ENCODE measurements around the gene FANCC. TPM values are rescaled to one million over a fixed set of nuclear protein-coding genes. Genes with fewer than 3 reads are reported as not detected.

The FANCC gene
- total and polyA plus RNA-seq, 2 of the 13 experiments (the other 11 are each of a cell fraction or from before 2014, with no cell fraction given) = 7.4 to 8.6 TPM

- no peak for TF ChIP-seq ZNF251 (CRISPR knock-in tag; IDR thresholded peaks at IDR 0.05)
- TF ChIP-seq ZNF24 (IDR thresholded peaks at IDR 0.05) = no peak
- peak; percentile 63; the same call in 1 of the 2 replicates for TF ChIP-seq ZBTB38 (CRISPR knock-in tag; IDR thresholded peaks at IDR 0.05)
- TF ChIP-seq, protein P1, sequence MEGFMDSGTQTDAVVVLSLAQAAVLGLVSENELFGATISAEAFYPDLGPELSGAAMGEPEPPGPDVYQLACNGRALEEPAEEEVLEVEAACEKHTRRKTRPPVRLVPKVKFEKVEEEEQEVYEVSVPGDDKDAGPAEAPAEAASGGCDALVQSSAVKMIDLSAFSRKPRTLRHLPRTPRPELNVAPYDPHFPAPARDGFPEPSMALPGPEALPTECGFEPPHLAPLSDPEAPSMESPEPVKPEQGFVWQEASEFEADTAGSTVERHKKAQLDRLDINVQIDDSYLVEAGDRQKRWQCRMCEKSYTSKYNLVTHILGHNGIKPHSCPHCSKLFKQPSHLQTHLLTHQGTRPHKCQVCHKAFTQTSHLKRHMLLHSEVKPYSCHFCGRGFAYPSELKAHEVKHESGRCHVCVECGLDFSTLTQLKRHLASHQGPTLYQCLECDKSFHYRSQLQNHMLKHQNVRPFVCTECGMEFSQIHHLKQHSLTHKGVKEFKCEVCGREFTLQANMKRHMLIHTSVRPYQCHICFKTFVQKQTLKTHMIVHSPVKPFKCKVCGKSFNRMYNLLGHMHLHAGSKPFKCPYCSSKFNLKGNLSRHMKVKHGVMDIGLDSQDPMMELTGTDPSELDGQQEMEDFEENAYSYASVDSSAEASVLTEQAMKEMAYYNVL (CRISPR knock-in tag; IDR thresholded peaks at IDR 0.05; ENCODE audit: borderline replicate concordance) = no peak
- TF ChIP-seq CENPT (CRISPR knock-in tag; IDR thresholded peaks at IDR 0.05; ENCODE audit: low read depth) = no peak
- no peak for TF ChIP-seq NFRKB (IDR thresholded peaks at IDR 0.05)
- TF ChIP-seq NFAT5 (CRISPR knock-in tag; IDR thresholded peaks at IDR 0.05) = no peak
- no peak for TF ChIP-seq ZNF574 (CRISPR knock-in tag; IDR thresholded peaks at IDR 0.05)
- TF ChIP-seq, protein P2, sequence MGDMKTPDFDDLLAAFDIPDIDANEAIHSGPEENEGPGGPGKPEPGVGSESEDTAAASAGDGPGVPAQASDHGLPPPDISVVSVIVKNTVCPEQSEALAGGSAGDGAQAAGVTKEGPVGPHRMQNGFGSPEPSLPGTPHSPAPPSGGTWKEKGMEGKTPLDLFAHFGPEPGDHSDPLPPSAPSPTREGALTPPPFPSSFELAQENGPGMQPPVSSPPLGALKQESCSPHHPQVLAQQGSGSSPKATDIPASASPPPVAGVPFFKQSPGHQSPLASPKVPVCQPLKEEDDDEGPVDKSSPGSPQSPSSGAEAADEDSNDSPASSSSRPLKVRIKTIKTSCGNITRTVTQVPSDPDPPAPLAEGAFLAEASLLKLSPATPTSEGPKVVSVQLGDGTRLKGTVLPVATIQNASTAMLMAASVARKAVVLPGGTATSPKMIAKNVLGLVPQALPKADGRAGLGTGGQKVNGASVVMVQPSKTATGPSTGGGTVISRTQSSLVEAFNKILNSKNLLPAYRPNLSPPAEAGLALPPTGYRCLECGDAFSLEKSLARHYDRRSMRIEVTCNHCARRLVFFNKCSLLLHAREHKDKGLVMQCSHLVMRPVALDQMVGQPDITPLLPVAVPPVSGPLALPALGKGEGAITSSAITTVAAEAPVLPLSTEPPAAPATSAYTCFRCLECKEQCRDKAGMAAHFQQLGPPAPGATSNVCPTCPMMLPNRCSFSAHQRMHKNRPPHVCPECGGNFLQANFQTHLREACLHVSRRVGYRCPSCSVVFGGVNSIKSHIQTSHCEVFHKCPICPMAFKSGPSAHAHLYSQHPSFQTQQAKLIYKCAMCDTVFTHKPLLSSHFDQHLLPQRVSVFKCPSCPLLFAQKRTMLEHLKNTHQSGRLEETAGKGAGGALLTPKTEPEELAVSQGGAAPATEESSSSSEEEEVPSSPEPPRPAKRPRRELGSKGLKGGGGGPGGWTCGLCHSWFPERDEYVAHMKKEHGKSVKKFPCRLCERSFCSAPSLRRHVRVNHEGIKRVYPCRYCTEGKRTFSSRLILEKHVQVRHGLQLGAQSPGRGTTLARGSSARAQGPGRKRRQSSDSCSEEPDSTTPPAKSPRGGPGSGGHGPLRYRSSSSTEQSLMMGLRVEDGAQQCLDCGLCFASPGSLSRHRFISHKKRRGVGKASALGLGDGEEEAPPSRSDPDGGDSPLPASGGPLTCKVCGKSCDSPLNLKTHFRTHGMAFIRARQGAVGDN (CRISPR knock-in tag; IDR thresholded peaks at IDR 0.05) = peak; percentile 22; the same call in 1 of the 2 replicates
- no peak for TF ChIP-seq MED1 (CRISPR knock-in tag; IDR thresholded peaks at IDR 0.05)
- TF ChIP-seq ZBTB4 (CRISPR knock-in tag; IDR thresholded peaks at IDR 0.05; ENCODE audit: borderline replicate concordance) = no peak
Measured at GRCh38 chr9:95067057-95067456, 250.5 kb downstream of the FANCC start (continued).
